ENCODE measurements around the gene FAM170A.

DNA sequence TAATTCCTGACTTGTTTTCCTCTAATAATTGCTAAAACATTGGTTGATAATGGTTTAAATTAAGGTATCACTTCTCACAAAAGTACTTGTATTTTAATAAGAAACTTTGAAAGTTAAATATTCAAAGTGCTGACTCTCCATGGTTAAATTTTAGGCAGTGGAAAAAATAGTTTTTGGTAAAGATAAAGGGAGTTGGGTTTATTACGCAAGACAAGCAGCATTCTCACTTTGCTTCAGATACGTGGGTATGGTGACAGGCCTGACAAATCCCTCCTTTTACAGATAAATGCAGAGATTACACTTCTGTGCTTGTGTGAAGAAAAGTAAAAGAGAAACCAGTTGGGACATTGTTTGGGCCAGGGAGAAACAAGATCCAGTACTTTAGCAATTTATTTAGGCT lies 14.5 kb upstream of the FAM170A start:
- TF ChIP-seq, protein P1, sequence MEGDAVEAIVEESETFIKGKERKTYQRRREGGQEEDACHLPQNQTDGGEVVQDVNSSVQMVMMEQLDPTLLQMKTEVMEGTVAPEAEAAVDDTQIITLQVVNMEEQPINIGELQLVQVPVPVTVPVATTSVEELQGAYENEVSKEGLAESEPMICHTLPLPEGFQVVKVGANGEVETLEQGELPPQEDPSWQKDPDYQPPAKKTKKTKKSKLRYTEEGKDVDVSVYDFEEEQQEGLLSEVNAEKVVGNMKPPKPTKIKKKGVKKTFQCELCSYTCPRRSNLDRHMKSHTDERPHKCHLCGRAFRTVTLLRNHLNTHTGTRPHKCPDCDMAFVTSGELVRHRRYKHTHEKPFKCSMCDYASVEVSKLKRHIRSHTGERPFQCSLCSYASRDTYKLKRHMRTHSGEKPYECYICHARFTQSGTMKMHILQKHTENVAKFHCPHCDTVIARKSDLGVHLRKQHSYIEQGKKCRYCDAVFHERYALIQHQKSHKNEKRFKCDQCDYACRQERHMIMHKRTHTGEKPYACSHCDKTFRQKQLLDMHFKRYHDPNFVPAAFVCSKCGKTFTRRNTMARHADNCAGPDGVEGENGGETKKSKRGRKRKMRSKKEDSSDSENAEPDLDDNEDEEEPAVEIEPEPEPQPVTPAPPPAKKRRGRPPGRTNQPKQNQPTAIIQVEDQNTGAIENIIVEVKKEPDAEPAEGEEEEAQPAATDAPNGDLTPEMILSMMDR (IDR thresholded peaks at IDR 0.05) = no peak
- TF ChIP-seq POLR2A (IDR thresholded peaks at IDR 0.05) = no peak

All from body of pancreas (tissue), 4 donors.